Trophoblast cell (in vitro differentiated cells and primary cell): ENCODE measurements around the gene TNFSF15.
A peak's percentile ranks its signal among the peaks of the same experiment; 100 is the strongest.

ENCODE experiments used
- DNase-seq, 2 donors: peaks; one replicate each; pipeline ENCODE4 v3.0.0-alpha.2; 2016
- H2AFZ ChIP-seq: 2 replicates; pipeline ENCODE4 v1.6.1; 2013; ENCODE audit warnings: low read length, moderate library complexity, mild to moderate bottlenecking; ENCODE audit not compliant: insufficient read depth, poor library complexity
- H2AK5ac ChIP-seq: 2 replicates; pipeline ENCODE4 v1.6.1; 2013; ENCODE audit warnings: mild to moderate bottlenecking, low read length
- H2BK120ac ChIP-seq: 2 replicates; pipeline ENCODE4 v1.6.1; 2013; ENCODE audit warnings: low read length, mild to moderate bottlenecking, moderate library complexity; ENCODE audit not compliant: insufficient read depth, poor library complexity
- H2BK12ac ChIP-seq: 2 replicates; pipeline ENCODE4 v1.6.1; 2013; ENCODE audit warnings: mild to moderate bottlenecking, low read length, moderate library complexity
- H2BK5ac ChIP-seq: 2 replicates; pipeline ENCODE4 v1.6.1; 2013; ENCODE audit warnings: low read length, low read depth, moderate library complexity, mild to moderate bottlenecking; ENCODE audit not compliant: poor library complexity
- H3K14ac ChIP-seq: 2 replicates; pipeline ENCODE4 v1.6.1; 2013; ENCODE audit warnings: mild to moderate bottlenecking, low read length
- H3K18ac ChIP-seq: 2 replicates; pipeline ENCODE4 v1.6.1; 2013; ENCODE audit warnings: mild to moderate bottlenecking, low read length
- H3K23ac ChIP-seq: 2 replicates; pipeline ENCODE4 v1.6.1; 2013; ENCODE audit warnings: low read length
- H3K27ac ChIP-seq: 2 replicates; pipeline ENCODE4 v1.5.1; 2013; ENCODE audit warnings: low read depth, mild to moderate bottlenecking, inconsistent platforms, low read length, moderate library complexity
- H3K27me3 ChIP-seq: 2 replicates; pipeline ENCODE4 v1.6.1; 2013; ENCODE audit warnings: inconsistent platforms, mild to moderate bottlenecking, low read length, moderate library complexity; ENCODE audit not compliant: insufficient read depth
- H3K36me3 ChIP-seq, 2 experiments: 1 replicate in 1 of 2; 2 replicates in 1 of 2; pipeline ENCODE4 v1.6.1; 2013; ENCODE audit warnings: low read length in 2 of 2, mild to moderate bottlenecking in 2 of 2, moderate library complexity in 1 of 2; ENCODE audit not compliant: insufficient read depth in 2 of 2, control insufficient read depth in 1 of 2
- H3K4ac ChIP-seq: 2 replicates; pipeline ENCODE4 v1.6.1; 2013; ENCODE audit warnings: low read depth, mild to moderate bottlenecking, low read length, moderate library complexity
- H3K4me1 ChIP-seq, 2 experiments: 1 replicate in 1 of 2; 2 replicates in 1 of 2; pipeline ENCODE4 v1.6.1; 2013; ENCODE audit warnings: low read length in 2 of 2, mild to moderate bottlenecking in 2 of 2, moderate library complexity in 1 of 2; ENCODE audit not compliant: insufficient read depth in 2 of 2, control insufficient read depth in 1 of 2
- H3K4me2 ChIP-seq: 2 replicates; pipeline ENCODE4 v1.6.1; 2013; ENCODE audit warnings: inconsistent platforms, mild to moderate bottlenecking, low read length, moderate library complexity
- H3K4me3 ChIP-seq: 2 replicates; pipeline ENCODE4 v1.5.1; 2013; ENCODE audit warnings: mild to moderate bottlenecking, low read depth, low read length, inconsistent platforms
- H3K79me1 ChIP-seq: one replicate; pipeline ENCODE4 v1.6.1; 2013; ENCODE audit warnings: low read length
- H3K79me2 ChIP-seq: 2 replicates; pipeline ENCODE4 v1.6.1; 2013; ENCODE audit warnings: low read length, mild to moderate bottlenecking; ENCODE audit not compliant: control insufficient read depth, insufficient read depth, poor library complexity
- H3K9ac ChIP-seq: 2 replicates; pipeline ENCODE4 v1.6.1; 2013; ENCODE audit warnings: mild to moderate bottlenecking, low read length
- H3K9me3 ChIP-seq: 2 replicates; pipeline ENCODE4 v1.6.1; 2013; ENCODE audit warnings: low read depth, mild to moderate bottlenecking, control low read depth, inconsistent platforms, low read length; ENCODE audit not compliant: insufficient read depth
- H4K12ac ChIP-seq: 2 replicates; pipeline ENCODE4 v1.6.1; 2013; ENCODE audit warnings: low read depth, mild to moderate bottlenecking, low read length, moderate library complexity
- H4K8ac ChIP-seq: 2 replicates; pipeline ENCODE4 v1.6.1; 2013; ENCODE audit warnings: low read depth, mild to moderate bottlenecking, low read length, moderate library complexity
- H4K91ac ChIP-seq: one replicate; pipeline ENCODE4 v1.6.1; 2013; ENCODE audit warnings: low read depth, mild to moderate bottlenecking, low read length, moderate library complexity
- WGBS: extraction: QIAGEN DNeasy Blood & Tissue Kit; methylation state at CpG from one replicate; pipeline ENCODE4 v1.1.7; 2013; ENCODE audit warnings: missing lambda C conversion rate; ENCODE audit not compliant: insufficient read length, insufficient coverage; ENCODE audit errors: extremely low coverage; 5-methylcytosine and 5-hydroxymethylcytosine counted together

The TNFSF15 gene

DNA sequence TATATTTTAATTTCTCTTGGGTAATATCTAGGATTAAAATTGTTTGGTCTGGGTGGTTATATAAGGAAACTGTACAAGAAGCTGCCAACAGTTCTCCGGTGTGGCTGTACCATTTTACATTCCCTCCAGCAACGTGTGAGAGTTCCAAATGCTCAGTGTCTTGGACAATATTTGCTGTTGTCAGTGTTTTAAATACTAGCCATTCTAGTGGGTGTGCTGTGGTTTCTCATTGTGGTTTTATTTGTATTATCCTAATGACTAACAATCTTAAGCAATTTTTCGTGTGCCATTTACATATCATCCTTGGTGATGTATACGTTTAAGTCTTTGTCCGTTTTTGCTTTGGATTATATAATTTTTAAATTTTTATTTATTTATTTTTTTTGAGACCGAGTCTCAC is 34.0 kb downstream of the TNFSF15 start:
- Histone ChIP-seq H4K12ac (no peak overlapping the region), H3K23ac (no peak overlapping the region), H3K4me2 (no peak overlapping the region), H2AK5ac (no peak overlapping the region), H4K8ac (no peak overlapping the region), H3K9ac (no peak overlapping the region), H2AFZ (no peak overlapping the region), H3K14ac (no peak overlapping the region), H2BK5ac (no peak overlapping the region), H3K79me2 (no peaks in the 10 kb centered on the region), H3K9me3 (no peaks in the 10 kb centered on the region), H2BK12ac (no peak overlapping the region), H3K36me3 (no peaks in the 10 kb centered on the region), H3K4me3 (no peak overlapping the region), H3K4ac (no peak overlapping the region), H3K27ac (no peak overlapping the region), H4K91ac (no peak overlapping the region), H3K27me3 (no peaks in the 10 kb centered on the region), H2BK120ac (no peak overlapping the region), H3K79me1 (peaks cover 2% of the 10 kb centered on the region), H3K18ac (no peak overlapping the region), H3K4me1 (peaks cover 0 to 10% of the 10 kb centered on the region in 2 experiments)
- no CpG with 5 or more reads among the region's 6 CpGs for WGBS
- no peak for DNase-seq

DNA sequence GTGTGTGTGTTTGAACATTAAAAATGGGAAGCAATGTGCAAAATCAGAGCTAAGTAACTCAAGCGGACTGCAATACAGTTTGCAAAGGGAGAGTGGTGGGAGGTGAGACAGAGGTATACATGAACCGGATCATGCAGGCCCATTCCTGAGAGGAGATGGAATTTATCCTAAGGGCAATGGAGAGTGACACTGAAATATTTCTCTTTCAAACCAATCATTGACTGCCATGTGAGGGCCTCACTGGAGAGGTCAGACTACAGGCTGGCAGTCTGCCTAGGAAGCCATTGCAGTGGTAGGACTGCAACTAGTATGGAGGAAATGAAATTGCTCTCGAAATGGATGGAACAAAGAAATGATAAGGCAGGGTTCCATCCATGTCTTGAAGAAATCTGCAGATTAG is 34.8 kb downstream of the TNFSF15 start:
- no peak overlapping the region for H2AK5ac ChIP-seq
- no peaks in the 10 kb centered on the region for H3K36me3 ChIP-seq
- no peak overlapping the region for H3K4ac ChIP-seq
- H2BK120ac ChIP-seq = no peak overlapping the region
- H3K27me3 ChIP-seq = no peaks in the 10 kb centered on the region
- WGBS = no CpG with 5 or more reads among the region's 3 CpGs
- no peak overlapping the region for H2BK5ac ChIP-seq
- H2BK12ac ChIP-seq = no peak overlapping the region
- H3K4me3 ChIP-seq = no peak overlapping the region
- no peak overlapping the region for H4K12ac ChIP-seq
- no peak overlapping the region for H3K14ac ChIP-seq
- peaks cover 0 to 8% of the 10 kb centered on the region in 2 experiments for H3K4me1 ChIP-seq
- no peaks in the 10 kb centered on the region for H3K9me3 ChIP-seq
- DNase-seq = peak; percentile 54 to 87
- H3K18ac ChIP-seq = no peak overlapping the region
- H4K91ac ChIP-seq = no peak overlapping the region
- H4K8ac ChIP-seq = no peak overlapping the region
- no peaks in the 10 kb centered on the region for H3K79me2 ChIP-seq
- H2AFZ ChIP-seq = no peak overlapping the region
- no peak overlapping the region for H3K9ac ChIP-seq
- H3K23ac ChIP-seq = no peak overlapping the region
- no peak overlapping the region for H3K4me2 ChIP-seq
- peaks cover 2% of the 10 kb centered on the region for H3K79me1 ChIP-seq
- no peak overlapping the region for H3K27ac ChIP-seq

DNA sequence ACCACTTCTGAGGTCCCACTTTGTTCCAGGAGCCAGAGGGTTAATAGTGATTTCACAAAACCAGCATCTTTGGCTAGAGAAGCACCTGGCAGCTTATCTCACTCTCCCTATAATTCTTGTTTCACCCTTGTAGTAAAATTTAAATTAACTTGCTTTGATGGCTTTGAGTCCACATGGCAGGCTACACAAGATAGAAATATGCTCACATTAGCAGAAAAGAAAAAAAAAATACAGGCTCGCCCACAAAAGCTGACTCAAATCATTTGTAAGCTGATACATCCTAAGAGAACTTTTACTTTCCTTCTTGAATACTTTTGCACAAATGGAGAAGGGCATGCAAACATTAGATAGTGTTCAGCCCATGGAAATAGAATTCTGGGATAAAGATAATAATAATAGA is 36.2 kb downstream of the TNFSF15 start:
- no peak overlapping the region for H3K4ac ChIP-seq
- H3K9ac ChIP-seq = no peak overlapping the region
- no peaks in the 10 kb centered on the region for H3K79me2 ChIP-seq
- H4K12ac ChIP-seq = no peak overlapping the region
- H4K91ac ChIP-seq = no peak overlapping the region
- no peak overlapping the region for H2BK12ac ChIP-seq
- no peak overlapping the region for H3K4me3 ChIP-seq
- H3K4me2 ChIP-seq = no peak overlapping the region
- H3K27me3 ChIP-seq = no peaks in the 10 kb centered on the region
- H3K14ac ChIP-seq = no peak overlapping the region
- no peak overlapping the region for H2AK5ac ChIP-seq
- no peaks in the 10 kb centered on the region for H3K79me1 ChIP-seq
- no peak for DNase-seq
- no peaks in the 10 kb centered on the region for H3K9me3 ChIP-seq
- H3K23ac ChIP-seq = no peak overlapping the region
- H2BK120ac ChIP-seq = no peak overlapping the region
- WGBS = no CpG with 5 or more reads among the region's 1 CpG
- no peak overlapping the region for H3K18ac ChIP-seq
- peaks cover 0 to 8% of the 10 kb centered on the region in 2 experiments for H3K4me1 ChIP-seq
- no peak overlapping the region for H4K8ac ChIP-seq
- H3K27ac ChIP-seq = no peak overlapping the region
- no peaks in the 10 kb centered on the region for H3K36me3 ChIP-seq
- no peak overlapping the region for H2BK5ac ChIP-seq
- no peak overlapping the region for H2AFZ ChIP-seq

DNA sequence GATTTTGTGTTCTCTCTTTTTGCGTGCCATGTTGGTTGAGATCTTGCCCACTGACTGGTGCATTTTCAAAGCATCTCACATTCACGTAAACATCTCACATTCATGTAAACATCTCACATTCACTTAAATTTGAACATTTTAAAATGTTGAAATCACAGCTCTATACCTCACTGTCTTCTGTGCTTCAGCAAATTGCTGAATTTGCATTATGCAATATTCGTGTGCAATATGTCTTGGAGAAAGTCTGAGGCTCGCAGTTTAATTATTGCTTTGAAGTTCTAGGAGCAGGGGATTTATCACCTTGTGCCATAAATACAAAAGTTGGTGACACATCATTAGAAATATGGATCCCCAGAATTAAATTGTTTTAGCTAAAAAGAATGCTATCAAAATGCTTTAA is 42.6 kb downstream of the TNFSF15 start:
- Histone ChIP-seq H2AK5ac (no peak overlapping the region), H3K79me2 (no peaks in the 10 kb centered on the region), H3K27me3 (no peaks in the 10 kb centered on the region), H3K4ac (no peak overlapping the region), H3K27ac (no peak overlapping the region), H2BK120ac (no peak overlapping the region), H3K14ac (no peak overlapping the region), H2AFZ (no peak overlapping the region), H3K4me2 (no peak overlapping the region), H2BK12ac (no peak overlapping the region), H3K4me3 (no peak overlapping the region), H3K9ac (no peak overlapping the region), H3K9me3 (no peaks in the 10 kb centered on the region), H2BK5ac (no peak overlapping the region), H3K79me1 (no peaks in the 10 kb centered on the region), H3K36me3 (no peaks in the 10 kb centered on the region), H4K8ac (no peak overlapping the region), H3K23ac (no peak overlapping the region), H4K91ac (no peak overlapping the region), H3K18ac (no peak overlapping the region), H3K4me1 (no peaks in the 10 kb centered on the region), H4K12ac (no peak overlapping the region)
- WGBS = no CpG with 5 or more reads among the region's 4 CpGs
- no peak for DNase-seq
